GM21390 (cell line): ENCODE results near the gene QSOX1.

ENCODE experiments used
- ATAC-seq: cut with Tn5 transposase; IDR thresholded peaks from one replicate; pipeline ENCODE4 v1.9.1; 2021; ENCODE audit not compliant: unreplicated experiment

The QSOX1 gene

DNA sequence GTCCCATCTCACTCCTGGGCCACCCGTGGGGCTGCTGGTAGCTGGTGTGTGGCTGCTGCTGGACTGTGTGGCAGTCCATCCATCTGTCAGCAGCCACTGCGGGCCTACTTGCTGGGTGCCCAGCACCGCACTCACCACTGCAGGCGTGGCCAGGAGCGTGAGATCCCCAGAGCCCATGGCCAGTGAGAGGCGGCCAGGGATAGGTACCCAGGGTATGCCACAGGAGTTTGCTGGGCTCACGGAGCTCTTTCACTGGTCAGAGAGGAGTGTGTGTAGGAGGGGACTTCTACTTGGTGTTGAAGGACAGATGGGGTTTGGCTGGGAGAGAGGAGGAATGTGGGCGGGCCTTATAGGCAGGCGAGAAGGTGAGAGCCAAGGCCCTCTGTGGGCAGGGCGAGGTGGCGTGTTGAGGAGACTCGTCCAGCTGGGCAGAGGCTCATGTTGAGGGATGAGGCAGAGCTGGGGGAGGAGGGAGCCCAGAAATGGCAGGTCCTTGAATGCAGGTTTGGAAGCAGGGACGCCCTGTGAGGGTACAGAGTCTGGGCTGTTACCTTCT, 15.0 kb downstream of the QSOX1 start:
- ATAC-seq = no peak

DNA sequence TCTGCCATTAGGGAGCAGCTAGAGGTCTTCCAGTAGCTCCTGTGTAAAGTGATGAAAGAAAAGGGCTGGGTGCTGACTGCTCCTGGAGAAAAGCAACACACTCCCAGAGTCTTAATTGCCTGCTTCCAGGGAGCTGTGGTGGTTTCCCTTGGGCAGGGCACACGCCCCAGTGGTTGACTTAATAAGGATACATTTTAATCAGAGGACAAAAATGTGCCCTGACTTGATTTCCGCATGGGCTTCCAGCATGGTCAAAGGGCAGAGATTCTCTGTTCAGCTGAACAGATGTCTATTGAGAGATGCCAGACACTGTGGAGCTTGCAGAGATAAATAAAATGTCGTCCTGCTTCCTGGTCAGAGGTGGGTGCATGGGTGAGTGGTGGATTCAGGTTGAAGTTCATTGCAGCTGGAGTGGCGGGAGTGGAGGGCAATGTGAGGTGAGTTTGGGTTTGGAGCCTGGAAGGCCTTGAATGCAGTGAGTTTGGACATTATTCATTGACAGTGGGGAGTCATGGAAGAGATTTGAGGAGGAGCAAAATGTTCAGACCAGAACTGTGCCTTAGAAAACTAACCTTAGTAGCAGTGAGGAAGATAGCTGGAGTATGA, 16.0 kb downstream of the QSOX1 start:
- ATAC-seq = no peak

DNA sequence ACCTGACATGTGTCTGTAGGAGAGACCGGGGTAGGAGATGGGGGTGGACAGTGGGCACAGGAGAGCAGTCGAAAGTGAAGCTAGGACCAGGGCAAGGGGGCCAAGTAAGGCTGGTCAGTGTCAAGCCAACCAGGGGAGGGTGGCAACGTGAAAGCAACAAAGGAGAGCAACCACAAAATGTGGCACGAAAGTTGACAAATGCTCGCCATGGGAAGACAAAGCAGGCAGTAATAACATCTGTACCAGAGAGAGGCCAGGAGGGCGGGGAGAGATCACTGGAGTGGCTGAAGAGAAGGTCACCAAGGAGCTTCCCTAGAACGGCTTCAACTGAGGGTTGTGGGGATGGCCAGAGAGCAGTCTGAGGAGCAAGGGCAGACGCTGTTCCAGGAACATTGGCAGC, 17.0 kb downstream of the QSOX1 start:
- no peak for ATAC-seq

DNA sequence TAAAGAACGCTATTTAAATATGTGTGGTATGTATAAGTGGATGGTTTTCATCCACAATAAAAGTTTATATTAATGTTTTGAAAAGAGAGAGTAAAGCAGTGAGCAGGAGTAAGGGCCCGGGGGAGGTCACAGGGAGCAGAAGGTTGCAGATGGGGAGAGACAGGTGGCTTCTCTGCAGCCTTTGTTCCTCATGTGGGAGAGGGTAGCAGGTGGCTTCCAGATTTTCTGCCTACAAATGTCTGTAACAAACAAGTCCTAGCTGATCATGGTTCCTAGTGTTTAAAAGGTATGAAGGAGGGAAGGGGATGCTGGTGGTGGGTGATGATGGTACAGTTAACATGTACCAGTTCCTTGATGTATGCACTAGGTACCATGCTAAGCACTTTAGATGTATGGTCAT, 18.8 kb downstream of the QSOX1 start:
- ATAC-seq = no peak

DNA sequence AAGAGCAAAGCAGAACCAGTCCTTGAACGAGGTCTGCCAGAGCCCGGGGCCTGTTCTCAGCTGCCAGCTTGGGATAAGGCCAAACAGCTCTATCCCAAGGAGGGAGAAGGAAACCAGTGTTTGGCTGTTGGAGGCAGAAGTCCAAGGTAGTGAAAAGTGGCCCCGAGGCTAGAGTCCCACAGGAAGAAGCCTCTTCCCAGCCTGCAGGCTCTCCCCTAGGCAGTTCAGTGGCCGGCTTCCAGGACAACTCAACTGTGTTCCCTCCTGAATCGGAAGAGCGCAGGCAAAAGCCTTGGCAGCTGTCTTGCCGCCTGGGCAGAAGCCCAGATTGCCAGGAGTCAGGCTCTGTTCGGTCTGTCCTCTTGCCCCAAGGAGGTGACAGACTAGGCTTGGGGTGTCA, 19.3 kb downstream of the QSOX1 start:
- ATAC-seq = no peak

DNA sequence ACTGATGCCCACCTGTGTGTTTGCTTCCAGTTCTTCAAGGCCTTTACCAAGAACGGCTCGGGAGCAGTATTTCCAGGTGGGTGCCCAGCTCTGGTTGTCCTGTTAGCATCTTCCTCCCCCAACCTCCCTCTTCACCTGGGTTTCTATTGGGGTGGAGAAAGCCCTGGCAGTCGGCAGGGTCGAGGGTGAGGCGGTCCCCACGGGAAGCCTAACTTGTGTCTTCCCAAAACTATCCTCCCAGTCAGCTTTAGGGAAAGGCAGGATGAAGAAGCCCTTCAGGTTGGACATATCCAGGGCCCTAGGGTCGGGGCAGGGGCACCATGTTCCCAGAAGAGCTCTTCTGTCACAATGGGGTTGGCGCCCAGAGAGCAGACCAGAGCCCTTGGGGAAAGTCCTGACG, 20.6 kb downstream of the QSOX1 start:
- no peak for ATAC-seq

DNA sequence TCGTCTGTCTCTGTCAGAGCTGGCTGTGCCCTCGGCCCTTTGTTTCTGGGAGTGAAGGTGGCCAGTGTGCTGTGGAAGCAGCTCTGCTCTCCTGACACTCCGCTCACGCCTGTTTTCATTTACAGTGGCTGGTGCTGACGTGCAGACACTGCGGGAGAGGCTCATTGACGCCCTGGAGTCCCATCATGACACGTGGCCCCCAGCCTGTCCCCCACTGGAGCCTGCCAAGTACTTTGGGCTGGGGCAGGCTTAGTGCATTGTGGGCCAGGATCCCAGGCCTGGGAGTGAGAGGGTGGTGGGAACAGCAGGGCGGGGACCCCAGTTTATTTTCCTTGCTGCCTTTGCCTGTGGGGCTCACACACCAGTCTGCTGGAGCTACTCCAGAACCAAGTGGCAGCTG, 21.1 kb downstream of the QSOX1 start:
- ATAC-seq = no peak

DNA sequence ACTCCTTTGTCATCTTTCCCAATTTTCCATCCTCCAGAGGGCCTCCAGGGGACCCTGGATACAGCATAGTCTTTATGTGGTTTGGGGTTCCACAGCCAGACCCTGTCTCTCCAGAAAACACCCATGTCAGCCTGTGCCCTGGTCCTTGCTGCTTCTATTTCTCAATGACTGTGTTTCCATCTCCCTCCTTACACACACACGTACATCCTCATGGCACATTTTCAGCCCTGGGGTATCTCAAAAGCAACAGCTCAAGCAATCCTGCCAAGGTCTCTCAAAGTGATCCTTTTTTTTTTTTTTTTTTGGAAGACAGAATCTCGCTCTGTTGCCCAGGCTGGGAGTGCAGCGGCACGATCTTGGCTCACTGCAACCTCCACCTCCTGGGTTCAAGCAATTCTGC, 22.3 kb downstream of the QSOX1 start:
- no peak for ATAC-seq

DNA sequence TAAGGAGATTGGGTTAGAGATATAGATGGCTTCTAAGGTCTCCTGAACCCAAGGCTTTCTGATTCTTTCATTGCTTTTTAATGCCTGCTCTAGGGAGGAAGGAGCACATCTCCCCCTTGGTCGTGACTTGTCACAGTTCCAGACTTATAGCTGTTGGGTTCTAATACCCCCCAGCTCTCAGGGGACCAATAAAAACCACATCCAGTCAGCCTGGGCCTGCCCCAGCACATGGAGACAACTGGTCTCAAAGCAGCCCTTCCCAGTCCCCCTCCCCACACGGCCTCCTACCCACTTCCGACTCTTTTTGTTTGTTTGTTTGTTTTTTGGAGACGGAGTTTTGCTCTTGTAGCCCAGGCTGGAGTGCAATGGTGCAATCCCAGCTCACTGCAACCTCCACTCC, 23.3 kb downstream of the QSOX1 start:
- ATAC-seq = no peak

DNA sequence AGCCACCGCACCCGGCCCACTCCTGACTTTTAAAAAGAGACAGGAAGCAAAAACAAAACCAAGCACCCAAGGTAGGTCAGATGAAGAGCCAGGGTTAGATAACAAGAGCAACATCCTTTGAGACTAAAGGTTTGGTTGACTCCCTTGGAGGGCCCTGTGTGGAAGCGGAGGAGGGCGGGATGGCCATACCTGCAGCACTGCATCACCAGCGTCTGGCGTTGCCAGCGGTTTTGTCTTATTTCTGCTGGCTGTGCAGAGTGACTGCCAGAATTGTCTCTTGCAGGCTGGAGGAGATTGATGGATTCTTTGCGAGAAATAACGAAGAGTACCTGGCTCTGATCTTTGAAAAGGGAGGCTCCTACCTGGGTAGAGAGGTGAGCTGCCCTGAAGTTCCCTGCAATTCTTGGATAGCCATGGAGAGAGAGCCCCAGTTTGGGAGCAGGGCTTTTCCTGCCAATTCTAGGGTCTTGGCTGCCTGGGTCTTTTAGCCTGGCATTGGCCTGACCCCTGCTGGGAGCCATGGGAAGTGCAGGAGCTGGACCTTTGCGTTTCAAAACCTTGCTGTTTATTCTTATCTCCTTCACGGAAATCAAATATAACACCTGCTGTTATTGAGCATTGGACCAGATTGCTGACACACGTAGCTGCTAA, 24.0 kb downstream of the QSOX1 start:
- ATAC-seq = peak; percentile 54

DNA sequence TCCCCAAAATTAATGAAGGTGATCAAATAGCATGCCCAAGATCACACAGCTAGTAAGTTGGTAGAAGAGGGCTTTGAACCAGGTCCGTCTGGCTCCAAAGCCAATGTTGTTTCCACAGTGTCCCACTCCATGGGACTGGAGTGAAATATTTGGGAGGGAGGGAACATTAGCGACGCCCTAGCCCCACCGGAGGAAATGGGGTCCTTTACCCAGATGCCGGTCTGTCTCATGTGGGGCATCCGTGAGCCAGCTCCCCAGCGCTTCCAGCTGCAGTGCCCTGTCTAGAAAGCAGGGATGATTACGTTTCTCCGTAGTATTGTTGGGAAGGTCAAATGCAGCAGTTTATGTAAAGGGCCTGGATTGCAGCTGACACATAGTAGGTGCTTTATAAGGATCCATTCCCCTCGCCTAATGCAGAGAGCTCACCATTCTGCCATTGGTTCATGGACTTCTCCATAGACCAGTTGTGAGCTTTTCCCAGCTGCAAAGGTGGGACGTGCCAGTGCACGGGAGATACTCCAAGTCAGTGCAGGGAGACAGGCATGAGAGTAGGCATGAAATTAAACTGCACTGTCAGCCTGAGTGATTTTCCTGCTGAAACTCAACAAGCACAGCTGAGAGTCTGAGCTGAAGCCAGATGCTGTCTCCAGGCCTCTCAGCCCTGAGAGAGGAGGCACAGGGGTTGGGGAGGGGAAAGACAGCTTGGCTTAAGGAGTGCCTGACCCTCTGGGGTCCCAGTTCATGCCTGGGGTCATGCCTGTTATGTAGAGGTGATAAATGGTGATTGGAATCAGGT, 24.7 kb downstream of the QSOX1 start:
- ATAC-seq = no peak

DNA sequence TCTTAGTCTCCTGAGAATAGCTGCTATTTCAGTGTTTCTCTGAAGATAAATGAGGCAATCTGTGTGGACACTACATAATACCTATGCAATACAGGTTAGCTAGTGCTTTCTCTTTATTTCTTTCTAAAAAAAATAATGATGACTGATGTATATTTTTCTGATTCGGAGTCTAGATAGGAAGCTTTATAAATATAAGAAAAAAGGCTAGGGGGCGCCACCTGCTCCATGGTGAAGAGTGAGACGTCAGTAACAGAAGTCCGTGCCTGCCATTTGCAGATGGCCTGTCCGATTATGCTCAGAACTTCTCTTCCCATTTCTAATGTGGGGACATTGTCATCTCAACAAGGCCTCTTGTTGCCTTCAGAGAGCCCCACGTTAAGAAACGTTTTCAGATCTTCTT, 26.4 kb downstream of the QSOX1 start:
- no peak for ATAC-seq

DNA sequence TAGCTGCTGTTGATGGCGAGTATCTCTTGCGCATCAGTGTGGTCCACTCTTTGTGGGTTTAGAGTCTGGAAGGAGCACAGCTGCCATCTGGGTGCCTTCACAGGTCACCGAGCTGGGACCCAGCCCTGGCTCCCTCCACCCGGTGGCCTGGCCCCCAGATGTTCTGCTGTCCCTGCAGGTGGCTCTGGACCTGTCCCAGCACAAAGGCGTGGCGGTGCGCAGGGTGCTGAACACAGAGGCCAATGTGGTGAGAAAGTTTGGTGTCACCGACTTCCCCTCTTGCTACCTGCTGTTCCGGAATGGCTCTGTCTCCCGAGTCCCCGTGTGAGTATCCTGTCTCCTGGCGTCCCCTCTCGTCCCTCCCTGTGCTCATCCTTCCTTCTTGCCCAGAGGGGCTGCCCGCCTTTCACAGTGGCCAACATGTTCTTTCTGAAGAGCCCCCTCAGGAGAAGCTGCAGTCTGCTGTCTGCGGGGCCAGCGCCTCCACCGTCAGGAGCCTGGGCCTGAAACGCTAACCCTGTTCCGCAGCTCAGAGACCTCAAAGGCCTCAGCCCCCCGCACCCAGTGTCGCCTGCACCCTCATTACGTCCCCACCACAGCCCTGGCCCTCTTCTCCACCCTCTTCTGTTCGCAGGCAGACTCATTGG, 27.4 kb downstream of the QSOX1 start:
- ATAC-seq = no peak

DNA sequence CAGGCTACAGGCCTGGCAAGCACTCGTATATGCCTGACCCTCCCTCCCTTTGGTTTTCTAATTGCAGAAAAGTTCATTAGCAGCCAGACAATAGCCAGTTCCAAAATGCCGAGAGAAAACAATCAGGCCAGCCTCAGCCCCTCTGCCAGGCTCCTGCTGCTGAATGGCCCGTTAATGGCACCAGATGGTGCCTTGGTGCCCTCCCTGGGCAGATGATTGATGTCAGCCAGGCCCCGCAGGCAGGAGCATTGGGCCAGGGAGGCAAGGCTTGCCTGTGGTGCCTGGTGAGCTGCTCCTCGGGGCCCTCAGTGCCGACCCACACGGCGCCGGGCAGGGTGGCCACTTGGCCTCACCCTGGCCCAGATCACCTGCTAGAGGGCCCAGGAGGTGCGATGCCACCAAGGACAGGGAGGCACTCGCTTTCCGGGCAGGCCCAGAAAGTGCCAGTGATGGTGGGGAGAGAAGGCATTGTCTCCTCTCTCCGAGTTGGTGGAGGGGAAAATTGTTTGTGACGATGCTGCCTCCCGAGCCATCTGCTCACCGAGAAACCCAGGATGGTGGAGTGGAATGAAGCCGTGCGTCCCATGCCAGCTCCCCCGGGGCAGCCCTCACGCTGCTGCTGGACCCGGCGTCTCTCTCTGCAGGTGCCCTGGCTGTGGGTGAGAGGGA, 28.1 kb downstream of the QSOX1 start:
- ATAC-seq = no peak

DNA sequence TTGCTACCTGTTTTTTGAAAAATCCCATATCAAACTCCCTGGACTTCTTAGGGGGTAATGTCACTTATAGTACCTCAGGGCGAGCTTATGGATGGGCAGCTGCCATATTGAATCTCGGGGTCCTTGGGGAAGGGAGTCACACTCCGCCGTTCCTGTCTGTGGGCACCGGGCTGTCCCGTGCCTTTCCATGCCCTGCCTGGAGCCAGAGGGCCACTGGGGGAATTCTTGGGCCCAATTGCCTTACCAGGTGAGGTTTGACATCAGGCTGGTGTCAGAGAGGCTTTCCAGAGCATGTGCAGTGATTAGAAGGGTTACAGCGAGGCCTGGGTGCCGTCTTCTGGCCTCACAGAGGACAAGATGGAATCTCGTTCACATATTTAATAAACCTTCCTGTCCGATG, 28.8 kb downstream of the QSOX1 start:
- ATAC-seq = no peak

DNA sequence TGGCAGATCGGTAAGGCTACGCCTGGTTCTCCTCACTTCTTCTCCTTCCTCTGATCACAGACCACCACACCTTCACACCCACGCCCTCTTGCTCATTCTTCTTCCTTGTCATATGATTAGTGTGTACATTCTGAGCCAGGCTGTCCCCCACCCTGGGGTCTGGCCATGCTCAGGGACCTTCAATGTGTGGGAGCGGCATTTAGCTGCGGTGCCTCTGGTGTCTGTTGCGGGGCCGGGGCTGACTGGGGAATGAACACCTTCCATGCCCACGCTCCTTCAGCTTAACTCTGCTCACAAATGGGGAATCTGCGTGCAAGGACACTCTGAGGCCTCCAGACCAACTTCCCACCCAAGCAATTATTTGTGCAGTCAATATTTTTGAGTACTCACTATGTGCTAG, 29.4 kb downstream of the QSOX1 start:
- ATAC-seq = no peak

DNA sequence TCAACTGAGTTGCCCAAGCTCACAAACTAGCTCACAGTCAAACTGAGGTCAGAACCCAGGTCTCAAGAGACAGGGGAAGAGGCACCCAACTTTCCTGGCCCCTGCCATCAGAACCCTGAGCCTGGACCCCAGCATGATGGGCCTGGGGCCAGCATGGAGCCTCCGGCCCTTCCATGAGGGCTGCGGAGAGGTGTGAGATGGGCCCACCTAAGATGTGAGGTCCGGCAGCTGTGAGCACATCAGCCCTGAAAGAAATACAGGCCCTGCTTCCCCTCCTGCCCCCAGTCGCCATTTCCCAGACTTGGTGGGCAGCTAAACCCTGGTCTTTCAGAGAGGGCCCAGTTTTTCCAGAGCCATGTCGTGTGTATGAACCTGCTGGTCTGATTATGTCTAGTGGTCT, 30.6 kb downstream of the QSOX1 start:
- no peak for ATAC-seq

DNA sequence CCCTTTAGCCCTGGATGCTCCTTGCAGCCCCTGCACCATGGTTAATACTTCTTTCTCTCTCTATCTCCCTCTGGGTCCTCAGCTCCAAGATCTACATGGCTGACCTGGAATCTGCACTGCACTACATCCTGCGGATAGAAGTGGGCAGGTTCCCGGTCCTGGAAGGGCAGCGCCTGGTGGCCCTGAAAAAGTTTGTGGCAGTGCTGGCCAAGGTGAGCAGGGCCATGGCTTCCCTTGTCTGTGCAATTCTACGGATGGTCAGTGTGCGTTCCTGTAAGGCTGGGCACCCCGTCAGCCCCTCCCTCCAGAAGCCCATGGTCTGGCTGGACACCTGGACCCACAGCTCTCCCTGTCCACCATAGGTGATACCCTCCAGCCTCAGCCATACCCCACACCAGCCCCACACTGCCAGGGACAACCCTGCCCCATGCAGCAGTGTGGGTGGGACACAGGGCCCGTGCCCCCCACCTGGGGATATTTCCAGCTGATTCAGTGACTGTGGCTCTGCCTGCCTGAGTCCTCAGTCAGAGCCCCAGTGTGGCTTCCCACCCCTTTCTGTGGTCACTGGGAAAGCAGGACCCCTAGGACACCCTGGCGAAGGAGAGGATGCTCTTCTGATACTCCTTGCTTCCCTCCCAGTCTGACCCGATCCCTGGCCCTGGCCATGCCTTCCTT, 31.4 kb downstream of the QSOX1 start:
- ATAC-seq = no peak

DNA sequence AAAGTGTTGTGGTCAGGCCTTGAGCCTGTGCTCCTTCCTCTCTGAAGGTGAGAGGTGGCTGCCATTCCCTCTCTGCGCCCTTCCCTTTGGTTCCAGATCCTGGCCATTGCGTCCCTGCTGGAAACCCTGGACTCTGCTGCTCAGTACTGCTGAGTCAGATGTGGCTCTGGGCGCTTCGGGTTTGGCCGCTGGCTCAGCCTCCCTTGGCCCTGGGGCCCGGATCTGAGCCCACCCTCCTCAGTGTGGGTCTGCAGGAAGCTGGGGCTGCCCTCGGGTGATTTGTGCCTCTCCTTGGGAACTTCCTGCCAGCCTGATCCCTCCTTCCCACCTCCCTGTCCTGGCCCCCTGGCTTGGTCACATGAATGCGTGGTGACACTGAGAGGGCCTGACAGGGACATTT, 32.2 kb downstream of the QSOX1 start:
- ATAC-seq = no peak

DNA sequence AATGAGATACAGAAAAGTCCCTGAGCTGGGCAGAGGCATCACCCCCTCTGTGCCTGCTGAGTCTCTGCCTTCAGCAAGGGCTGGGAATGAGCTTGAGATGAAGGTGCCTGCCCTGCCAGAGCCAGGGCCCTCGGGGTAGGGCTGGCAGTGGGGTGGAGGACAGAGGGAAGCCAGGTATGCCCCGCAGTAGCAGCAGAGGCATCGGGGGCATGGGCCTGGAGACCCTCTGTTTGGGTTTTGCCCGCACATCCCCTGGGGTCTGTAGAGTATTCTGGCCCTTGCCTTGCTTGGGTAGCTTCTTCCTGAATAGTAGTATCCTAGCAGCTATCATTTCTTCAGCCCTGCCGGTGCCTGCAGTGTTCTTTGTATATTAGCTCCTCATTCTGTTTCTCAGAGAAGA, 33.0 kb downstream of the QSOX1 start:
- no peak for ATAC-seq

DNA sequence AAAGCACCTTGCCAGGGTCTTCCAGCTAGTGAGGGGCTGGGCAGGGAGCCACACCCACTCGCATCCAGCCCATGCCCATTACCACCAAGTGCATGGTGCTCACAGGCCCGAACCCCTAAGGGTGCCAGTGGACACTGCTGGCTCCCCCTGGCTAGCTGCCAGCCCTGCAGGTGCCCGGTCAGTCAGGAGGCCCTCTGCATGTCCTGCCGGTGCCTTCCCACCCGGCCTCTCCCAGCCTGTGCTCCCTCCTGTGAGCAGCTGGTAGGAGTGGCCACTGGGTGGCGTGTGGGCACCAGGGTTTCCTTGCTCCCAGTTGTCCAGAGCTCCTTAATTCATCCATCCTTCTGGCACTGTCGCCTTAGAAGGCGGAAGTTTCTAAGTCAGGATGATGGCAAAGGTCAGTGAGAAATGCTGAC, 33.4 kb downstream of the QSOX1 start:
- ATAC-seq = no peak
